Breast epithelium (tissue), 4 donors: ENCODE measurements around the gene TSHR. TPM values are rescaled to one million over a fixed set of nuclear protein-coding genes. Genes with fewer than 3 reads are reported as not detected.
A peak's percentile ranks its signal among the peaks of the same experiment; 100 is the strongest.

Source experiments
- DNase-seq, 2 donors: peaks; one replicate each; pipeline ENCODE4 v3.0.0-alpha.2; 2019; ENCODE audit warnings: low spot score in 2 of 2
- H3K27ac ChIP-seq, 2 donors: fragments of 200-600 bp; sonication (generic) in 1 of 2; one replicate each; pipeline ENCODE4 v1.5.1; 2016 to 2019; ENCODE audit warnings: mild to moderate bottlenecking in 1 of 2
- H3K27me3 ChIP-seq, 2 donors: fragments of 200-600 bp; sonication (generic) in 1 of 2; one replicate each; pipeline versions ENCODE4 v1.5.1 to v1.6.0; 2017 to 2019; ENCODE audit warnings: control low read depth in 1 of 2, mild to moderate bottlenecking in 1 of 2
- H3K36me3 ChIP-seq: fragments of 200-600 bp; one replicate; pipeline ENCODE4 v1.5.1; 2019
- H3K4me1 ChIP-seq, 2 donors: fragments of 200-600 bp; sonication (generic); one replicate each; pipeline ENCODE4 v1.5.1; 2016 to 2019; ENCODE audit warnings: control low read depth in 1 of 2
- H3K4me3 ChIP-seq, 3 donors: fragments of 200-600 bp; sonication (generic); 1 replicate in 2 of 3; 2 replicates in 1 of 3; pipeline ENCODE4 v1.5.1; 2016 to 2019; ENCODE audit warnings: mild to moderate bottlenecking in 3 of 3, moderate library complexity in 2 of 3
- H3K9me3 ChIP-seq, 2 donors: fragments of 200-600 bp; sonication (generic) in 1 of 2; one replicate each; pipeline ENCODE4 v1.5.1; 2016 to 2019; ENCODE audit warnings: control low read depth in 1 of 2
- POLR2A ChIP-seq: fragments of 450-650 bp; IDR thresholded peaks from one replicate; pipeline ENCODE4 v1.6.1; 2016; ENCODE audit warnings: antibody characterized with exemption, mild to moderate bottlenecking, moderate library complexity
- POLR2AphosphoS5 ChIP-seq, 3 donors: sonication (generic); formaldehyde crosslinking; IDR thresholded peaks; one replicate each; pipeline ENCODE4 v1.6.1; 2017; ENCODE audit warnings: antibody characterized with exemption in 3 of 3
- intact Hi-C: fragments of 100-400 bp; cut with DNase I; formaldehyde crosslinking; loops from one replicate; pipeline ENCODE4 v1.15.1; 2023; ENCODE audit warnings: low total_unique reads
- total RNA-seq, 3 donors: library from RNA; depleted of rRNA; stranded (reverse); fragments of >200 nt; gene quantifications; one replicate each; pipeline ENCODE4 v1.1.0, GENCODE V29; 2016
- TF ChIP-seq, protein P1 (sequence below), 3 donors: fragments of 450-650 bp; IDR thresholded peaks; one replicate each; pipeline ENCODE4 v1.5.1; 2016 to 2017; ENCODE audit warnings: antibody characterized with exemption in 3 of 3, mild to moderate bottlenecking in 3 of 3, moderate library complexity in 3 of 3

The TSHR gene
- total RNA-seq, 3 donors from 2014 or later: 0.48 to 1.6 TPM; not detected in 1

DNA sequence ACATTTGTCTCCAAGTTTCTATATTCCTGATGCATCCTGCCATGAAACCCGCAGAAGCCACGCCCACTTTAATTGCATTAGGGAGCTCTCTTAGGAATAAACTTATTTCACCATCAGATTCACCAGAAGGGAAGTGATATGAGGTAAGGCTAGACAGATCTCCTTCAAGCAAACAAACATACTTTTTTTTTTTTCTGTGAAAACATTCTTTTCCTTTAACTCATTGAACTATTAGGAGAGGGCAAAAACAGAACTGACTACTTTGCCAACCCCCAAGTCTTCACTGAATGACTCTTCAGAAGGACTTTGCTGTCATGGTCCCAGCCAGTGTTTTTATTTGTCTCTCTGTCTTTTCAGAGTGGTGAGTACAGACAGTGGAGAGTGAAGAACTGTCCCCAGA is 216.9 kb downstream of the TSHR start:
- intact Hi-C loops: no loop called here
- TF ChIP-seq, protein P1, sequence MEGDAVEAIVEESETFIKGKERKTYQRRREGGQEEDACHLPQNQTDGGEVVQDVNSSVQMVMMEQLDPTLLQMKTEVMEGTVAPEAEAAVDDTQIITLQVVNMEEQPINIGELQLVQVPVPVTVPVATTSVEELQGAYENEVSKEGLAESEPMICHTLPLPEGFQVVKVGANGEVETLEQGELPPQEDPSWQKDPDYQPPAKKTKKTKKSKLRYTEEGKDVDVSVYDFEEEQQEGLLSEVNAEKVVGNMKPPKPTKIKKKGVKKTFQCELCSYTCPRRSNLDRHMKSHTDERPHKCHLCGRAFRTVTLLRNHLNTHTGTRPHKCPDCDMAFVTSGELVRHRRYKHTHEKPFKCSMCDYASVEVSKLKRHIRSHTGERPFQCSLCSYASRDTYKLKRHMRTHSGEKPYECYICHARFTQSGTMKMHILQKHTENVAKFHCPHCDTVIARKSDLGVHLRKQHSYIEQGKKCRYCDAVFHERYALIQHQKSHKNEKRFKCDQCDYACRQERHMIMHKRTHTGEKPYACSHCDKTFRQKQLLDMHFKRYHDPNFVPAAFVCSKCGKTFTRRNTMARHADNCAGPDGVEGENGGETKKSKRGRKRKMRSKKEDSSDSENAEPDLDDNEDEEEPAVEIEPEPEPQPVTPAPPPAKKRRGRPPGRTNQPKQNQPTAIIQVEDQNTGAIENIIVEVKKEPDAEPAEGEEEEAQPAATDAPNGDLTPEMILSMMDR (IDR thresholded peaks at IDR 0.05): no peak
- TF ChIP-seq POLR2AphosphoS5 (IDR thresholded peaks at IDR 0.05) (no peak), POLR2A (no peak)
- H3K36me3 ChIP-seq: no peaks in the 10 kb centered on the region
- no peaks in the 10 kb centered on the region for H3K4me1 ChIP-seq
- H3K27me3 ChIP-seq: no peaks in the 10 kb centered on the region
- H3K4me3 ChIP-seq: no peak overlapping the region
- no peak for DNase-seq
- no peaks in the 10 kb centered on the region for H3K9me3 ChIP-seq
- no peak overlapping the region for H3K27ac ChIP-seq

DNA sequence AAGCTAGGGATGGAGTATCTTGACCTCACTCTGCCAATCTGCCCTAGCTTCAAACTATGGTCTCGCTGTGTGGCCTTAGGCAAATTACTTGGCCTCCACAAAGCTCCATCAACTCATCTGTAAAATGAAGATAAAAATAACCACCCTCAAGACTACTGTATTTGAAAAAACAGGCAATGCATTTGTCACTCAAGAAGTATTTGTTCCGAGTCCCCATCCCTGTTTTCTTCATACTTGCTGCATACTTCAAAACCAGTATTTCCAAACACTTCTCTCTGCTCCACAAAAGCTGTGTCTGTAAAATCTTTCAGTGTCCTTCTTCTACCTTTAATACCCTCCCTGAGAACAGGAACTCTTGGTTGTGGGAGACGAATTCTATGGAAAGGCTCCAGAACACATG is 217.5 kb downstream of the TSHR start:
- H3K36me3 ChIP-seq: no peaks in the 10 kb centered on the region
- no peaks in the 10 kb centered on the region for H3K9me3 ChIP-seq
- DNase-seq: no peak
- intact Hi-C loops: no loop called here
- no peak for TF ChIP-seq POLR2AphosphoS5 (IDR thresholded peaks at IDR 0.05)
- no peak for TF ChIP-seq POLR2A
- TF ChIP-seq, protein P1 (IDR thresholded peaks at IDR 0.05): no peak
- no peak overlapping the region for H3K4me3 ChIP-seq
- no peaks in the 10 kb centered on the region for H3K4me1 ChIP-seq
- H3K27me3 ChIP-seq: no peaks in the 10 kb centered on the region
- H3K27ac ChIP-seq: no peak overlapping the region

DNA sequence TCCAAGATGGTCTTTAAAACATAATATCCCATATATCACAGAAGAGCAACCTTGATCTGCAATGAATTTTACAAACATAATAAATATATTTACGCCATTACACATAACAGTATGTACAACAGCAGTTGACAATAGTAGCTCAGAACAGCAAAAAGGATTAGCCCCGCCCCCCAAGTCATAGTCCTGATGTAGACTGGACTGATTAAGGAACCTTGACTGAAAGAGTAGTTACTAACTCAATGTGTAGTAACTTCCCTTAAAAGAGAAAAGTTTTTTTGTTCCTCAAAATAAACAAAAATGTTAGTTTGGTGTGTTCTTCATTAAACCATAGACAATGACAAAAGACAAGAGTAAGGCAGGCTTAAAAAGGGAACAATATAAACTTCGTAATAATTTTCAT is 220.8 kb downstream of the TSHR start:
- H3K9me3 ChIP-seq: no peaks in the 10 kb centered on the region
- TF ChIP-seq, protein P1 (IDR thresholded peaks at IDR 0.05): no peak
- no peak for TF ChIP-seq POLR2AphosphoS5 (IDR thresholded peaks at IDR 0.05)
- TF ChIP-seq POLR2A: no peak
- H3K4me3 ChIP-seq: no peak overlapping the region
- intact Hi-C loops: no loop called here
- H3K27ac ChIP-seq: no peak overlapping the region
- H3K4me1 ChIP-seq: no peaks in the 10 kb centered on the region
- peak in 1 of 2 donors; percentile 26 for DNase-seq
- H3K36me3 ChIP-seq: no peaks in the 10 kb centered on the region
- no peaks in the 10 kb centered on the region for H3K27me3 ChIP-seq

DNA sequence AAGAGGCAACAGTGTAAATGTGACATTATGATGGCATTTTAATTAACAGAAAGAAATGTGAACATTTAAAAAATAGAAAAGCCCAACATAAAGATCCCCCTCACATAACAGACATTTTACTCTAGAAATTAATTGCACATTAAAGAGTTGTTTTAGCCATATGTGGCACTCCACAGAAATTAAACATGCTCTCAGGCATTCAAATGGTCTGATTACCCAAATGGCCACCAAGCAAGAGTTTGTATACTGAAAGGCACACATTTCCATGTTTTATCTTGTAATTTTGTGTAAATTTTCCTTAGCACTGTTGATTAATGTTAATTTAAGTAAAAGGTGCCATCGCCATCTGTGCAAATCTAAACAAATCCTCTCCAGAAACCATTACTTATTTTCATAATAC is 221.8 kb downstream of the TSHR start:
- Histone ChIP-seq H3K27me3 (no peaks in the 10 kb centered on the region), H3K4me3 (no peak overlapping the region), H3K9me3 (no peaks in the 10 kb centered on the region), H3K27ac (no peak overlapping the region), H3K36me3 (no peaks in the 10 kb centered on the region), H3K4me1 (no peaks in the 10 kb centered on the region)
- DNase-seq: no peak
- TF ChIP-seq, protein P1 (IDR thresholded peaks at IDR 0.05): no peak
- TF ChIP-seq POLR2A (no peak), POLR2AphosphoS5 (IDR thresholded peaks at IDR 0.05) (no peak)
- intact Hi-C loops: no loop called here

DNA sequence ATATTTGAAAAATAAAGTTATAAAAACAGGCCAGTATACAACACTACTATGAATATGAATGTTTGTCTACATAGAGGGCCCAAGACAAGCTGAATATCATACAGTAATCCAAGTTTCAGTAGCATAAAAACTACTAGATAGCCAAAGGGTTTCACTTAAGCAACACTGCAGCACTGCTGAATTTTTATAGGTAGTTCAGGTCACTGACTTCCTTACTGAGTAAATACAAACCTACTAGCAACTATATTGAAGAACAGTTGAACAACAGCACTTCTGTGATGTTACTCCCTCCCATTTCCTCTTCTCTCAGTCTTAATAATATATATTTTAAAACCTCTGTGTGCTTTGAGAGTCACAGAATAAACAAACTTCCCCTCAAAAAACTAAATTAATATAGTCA is 222.6 kb downstream of the TSHR start:
- TF ChIP-seq, protein P1 (IDR thresholded peaks at IDR 0.05): no peak
- TF ChIP-seq POLR2AphosphoS5 (IDR thresholded peaks at IDR 0.05) (no peak), POLR2A (no peak)
- no peak overlapping the region for H3K4me3 ChIP-seq
- intact Hi-C loops: no loop called here

More for the DNA sequence above, 222.6 kb downstream of the TSHR start:
- no peaks in the 10 kb centered on the region for H3K27me3 ChIP-seq
- no peaks in the 10 kb centered on the region for H3K9me3 ChIP-seq
- DNase-seq: no peak
- H3K36me3 ChIP-seq: no peaks in the 10 kb centered on the region
- H3K27ac ChIP-seq: no peak overlapping the region
- no peaks in the 10 kb centered on the region for H3K4me1 ChIP-seq
